Spleen (tissue), 7 donors: Measurements from ENCODE around the gene ZNF646.
A peak's percentile ranks its signal among the peaks of the same experiment; 100 is the strongest.

Experiments used
- CTCF ChIP-seq, 11 experiments: fragments of 200-600 bp in 7 of 11; fragments of 450-650 bp in 4 of 11; sonication (generic) in 4 of 11; IDR thresholded peaks in 8 of 11; conservative IDR thresholded peaks in 3 of 11; 1 replicate in 7 of 11; 2 replicates in 4 of 11; pipeline versions ENCODE4 v1.4.0 to v1.8.0; 2016 to 2021; ENCODE audit warnings: antibody characterized with exemption in 11 of 11, inconsistent platforms in 4 of 11, mild to moderate bottlenecking in 1 of 11
- POLR2A ChIP-seq, 3 donors: fragments of 450-650 bp; IDR thresholded peaks; one replicate each; pipeline ENCODE4 v1.5.1; 2017; ENCODE audit warnings: antibody characterized with exemption in 3 of 3, mild to moderate bottlenecking in 1 of 3
- POLR2AphosphoS5 ChIP-seq, 3 donors: sonication (generic); formaldehyde crosslinking; IDR thresholded peaks; one replicate each; pipeline ENCODE4 v1.5.1; 2017; ENCODE audit warnings: antibody characterized with exemption in 3 of 3
- donor health status: DM: no; HTN: no; CAD: no; lungs with moderate emphysema.
- donor health status: DM: no; HTN: no; CAD: no.
- donor health status: DM: no; HTN: no; CAD: no.

- TF ChIP-seq CTCF (IDR thresholded peaks at IDR 0.05 in 8 of 11, conservative IDR thresholded peaks at IDR 0.05 in 3 of 11) (no peak), POLR2AphosphoS5 (IDR thresholded peaks at IDR 0.05) (peak in 1 of 3 donors; percentile 51), POLR2A (IDR thresholded peaks at IDR 0.05) (no peak)
These were observed 8.3 kb downstream of the ZNF646 start for GRCh38 chr16:31082368-31083045.
